Measurements from ENCODE around the gene PDLIM5. TPM values are rescaled to one million over a fixed set of nuclear protein-coding genes. Genes with fewer than 3 reads are reported as not detected.
A peak's percentile ranks its signal among the peaks of the same experiment; 100 is the strongest.

PDLIM5 gene
- total and polyA plus RNA-seq, 2 of the 8 experiments (the other 6 are each of a cell fraction or from before 2014, with no cell fraction given): 37.3 to 62.1 TPM

- H2AFZ ChIP-seq (ENCODE audit: low read length): no peak overlapping the region
- H3K4me1 ChIP-seq (replicated peaks in 1 of 4; ENCODE audit: control insufficient read depth in 3 of 4, insufficient read depth in 4 of 4, low read length in 3 of 4): no peaks in the 10 kb centered on the region
- H3K18ac ChIP-seq (ENCODE audit: extremely low read depth, low read length): no peak overlapping the region
- DNase-seq (ENCODE audit: low read depth in 1 of 2, low spot score in 2 of 2) (no peak), FAIRE-seq (no peak)
- H3K4me2 ChIP-seq (ENCODE audit: insufficient read depth in 1 of 2, low read depth in 2 of 2, low read length in 2 of 2): no peak overlapping the region
- no peak overlapping the region for H3K9ac ChIP-seq (replicated peaks in 1 of 4; ENCODE audit: extremely low read depth in 1 of 4, low read depth in 3 of 4, low read length in 3 of 4)
- H2BK15ac ChIP-seq (ENCODE audit: low read length): peak overlapping the region; percentile 67; the same call in 1 of the 2 replicates
- no peaks in the 10 kb centered on the region for H4K20me1 ChIP-seq (replicated peaks in 1 of 2; ENCODE audit: control insufficient read depth in 1 of 2, insufficient read depth in 2 of 2, low read length in 2 of 2)
- H4K91ac ChIP-seq (replicated peaks; ENCODE audit: insufficient read length, low read length): no peak overlapping the region
- no peaks in the 10 kb centered on the region for H3K27me3 ChIP-seq (replicated peaks in 1 of 4; ENCODE audit: control insufficient read depth in 3 of 4, extremely low read depth in 1 of 4, insufficient read depth in 3 of 4, low read length in 3 of 4)
- H3K4ac ChIP-seq (replicated peaks; ENCODE audit: insufficient read length, low read depth, low read length): no peak overlapping the region
- H3K79me1 ChIP-seq (ENCODE audit: low read depth, low read length): no peaks in the 10 kb centered on the region
- H3K56ac ChIP-seq (replicated peaks; ENCODE audit: insufficient read length, low read depth, low read length): no peak overlapping the region
- POLR2A ChIA-PET (ENCODE audit: partially characterized antibody): no interaction called here
- CTCF ChIA-PET (ENCODE audit: partially characterized antibody): no interaction called here
- 0 out of 2 replicates have a peak overlapping the region, but pooled peaks have one; percentile 52 for H2BK12ac ChIP-seq (ENCODE audit: low read depth, low read length)
- WGBS, 2 experiments (ENCODE audit: extremely low coverage in 1 of 2, insufficient coverage in 1 of 2, insufficient read length in 1 of 2, insufficient replicate concordance in 2 of 2, low coverage in 1 of 2, low lambda C conversion rate in 2 of 2, missing lambda C conversion rate in 1 of 2): 98% methylated on average over 3 of the region's 3 CpGs; no CpG with 5 or more reads in 1 of the 2 experiments
- no peak overlapping the region for H2BK20ac ChIP-seq (ENCODE audit: low read length)
- H3K79me2 ChIP-seq (ENCODE audit: control insufficient read depth in 1 of 2, insufficient read depth in 2 of 2, low read length in 2 of 2): no peaks in the 10 kb centered on the region
- no peaks in the 10 kb centered on the region for H3K36me3 ChIP-seq (ENCODE audit: control insufficient read depth in 2 of 4, insufficient read depth in 4 of 4, low read length in 3 of 4)
- H2BK5ac ChIP-seq (ENCODE audit: low read depth, low read length): no peak overlapping the region
- no peak overlapping the region for H4K5ac ChIP-seq (ENCODE audit: insufficient read length, low read depth, low read length)
- H2BK120ac ChIP-seq (replicated peaks; ENCODE audit: low read depth, low read length): no peak overlapping the region
- no peak overlapping the region for H2AK5ac ChIP-seq (ENCODE audit: low read depth, low read length)
- H3K23me2 ChIP-seq (ENCODE audit: low read depth, low read length): no peaks in the 10 kb centered on the region
- no peak overlapping the region for H3K4me3 ChIP-seq (ENCODE audit: extremely low read depth in 1 of 4, insufficient read depth in 2 of 4, low read depth in 3 of 4, low read length in 4 of 4)
- H4K8ac ChIP-seq (ENCODE audit: extremely low read depth, insufficient read depth, low read length): no peak overlapping the region
- no peak overlapping the region for H3K14ac ChIP-seq (ENCODE audit: insufficient read length)
- H3K27ac ChIP-seq (ENCODE audit: low read depth, low read length): peak overlapping the region; percentile 32; the same call in 1 of the 2 replicates
- H3K9me3 ChIP-seq (ENCODE audit: insufficient read depth in 2 of 2, low read depth in 1 of 2, low read length in 1 of 2): no peaks in the 10 kb centered on the region
- no peak overlapping the region for H3K23ac ChIP-seq (ENCODE audit: insufficient read length)
- no peak for TF ChIP-seq KDM1A (IDR thresholded peaks at IDR 0.05; ENCODE audit: borderline replicate concordance, low read length)
Observed at GRCh38 chr4:94527556-94528233, 76.0 kb downstream of the PDLIM5 start.

Measured in H1 (cell line).